Natural killer cell treated with Interleukin-12 subunit alpha and Interleukin-12 subunit beta and Interleukin-15 and Interleukin-18, amount 100 ng/mL, for 72 hours (primary cell): ENCODE results near the gene RUVBL2. TPM values are rescaled to one million over a fixed set of nuclear protein-coding genes. Genes with fewer than 3 reads are reported as not detected.
"Not testable (repeated sequence)": the region's sequence is repeated elsewhere in the genome, so short reads cannot be mapped to it uniquely, and the experiment has no call there.

Source experiments
- ATAC-seq, 2 donors: fragments of 150-1000 bp; cut with Tn5 transposase in 1 of 2; sonication (Bioruptor Pico), chemical (Tn5 transposase) in 1 of 2; 2 replicates each; pipeline ENCODE4 v1.10.0; 2021
- DNase-seq: peaks from one replicate; pipeline ENCODE4 v3.0.0; 2022; ENCODE audit warnings: low spot score
- H3K27ac Mint-ChIP-seq, 2 donors: 1 replicate in 1 of 2; 2 replicates in 1 of 2; pipeline ENCODE4 v1.8.0; 2022; ENCODE audit warnings: mixed read lengths in 2 of 2, mild to moderate bottlenecking in 1 of 2, moderate library complexity in 1 of 2
- H3K27me3 Mint-ChIP-seq, 2 donors: 1 replicate in 1 of 2; 2 replicates in 1 of 2; pipeline ENCODE4 v1.8.0; 2022; ENCODE audit warnings: mixed read lengths in 2 of 2
- H3K36me3 Mint-ChIP-seq: one replicate; pipeline ENCODE4 v1.8.0; 2022; ENCODE audit warnings: mixed read lengths
- H3K4me1 Mint-ChIP-seq, 2 donors: 1 replicate in 1 of 2; 2 replicates in 1 of 2; pipeline ENCODE4 v1.8.0; 2022; ENCODE audit warnings: low read depth in 2 of 2, mixed read lengths in 2 of 2, mild to moderate bottlenecking in 1 of 2
- H3K4me3 Mint-ChIP-seq: one replicate; pipeline ENCODE4 v1.8.0; 2022; ENCODE audit warnings: mixed read lengths
- H3K9me3 Mint-ChIP-seq: 2 replicates; pipeline ENCODE4 v1.8.0; 2022; ENCODE audit warnings: mixed read lengths
- total RNA-seq, 2 donors: library from RNA; stranded (reverse); gene quantifications; one replicate each; pipeline ENCODE4 v1.2.3, GENCODE V29; 2022

RUVBL2 gene
- total RNA-seq, 2 donors from 2014 or later, result 101 to 173 TPM

- no peak overlapping the region for H3K4me3 Mint-ChIP-seq
- ATAC-seq (no peak), DNase-seq (no peak)
- peaks cover 17 to 22% of the 10 kb centered on the region in 2 donors for H3K4me1 Mint-ChIP-seq
- H3K27me3 Mint-ChIP-seq, result peaks cover 0 to 6% of the 10 kb centered on the region in 2 donors
- H3K27ac Mint-ChIP-seq, result no peak overlapping the region
- no peaks in the 10 kb centered on the region for H3K36me3 Mint-ChIP-seq
- no peaks in the 10 kb centered on the region for H3K9me3 Mint-ChIP-seq
These were observed 28.4 kb downstream of the RUVBL2 start for GRCh38 chr19:49022116-49022515.

GRCh38 chr19:49024233-49024632 lies 30.5 kb downstream of the RUVBL2 start, which contains the start of gene CGB3:
CGB3 (minus strand) TSS chr19:49024333; CDS start chr19:49023971, 362 bp downstream.
- H3K9me3 Mint-ChIP-seq, DNase-seq, H3K4me3 Mint-ChIP-seq, H3K36me3 Mint-ChIP-seq, H3K27ac Mint-ChIP-seq, ATAC-seq, H3K27me3 Mint-ChIP-seq: not testable (repeated sequence)
- H3K4me1 Mint-ChIP-seq, result peaks cover 12 to 13% of the 10 kb centered on the region in 2 donors

- not testable (repeated sequence) for DNase-seq, H3K27me3 Mint-ChIP-seq, ATAC-seq, H3K27ac Mint-ChIP-seq, H3K36me3 Mint-ChIP-seq, H3K4me1 Mint-ChIP-seq, H3K4me3 Mint-ChIP-seq, H3K9me3 Mint-ChIP-seq
These were observed 31.4 kb downstream of the RUVBL2 start for GRCh38 chr19:49025088-49025487.

- DNase-seq, H3K4me1 Mint-ChIP-seq, H3K9me3 Mint-ChIP-seq, H3K27ac Mint-ChIP-seq, ATAC-seq, H3K4me3 Mint-ChIP-seq, H3K27me3 Mint-ChIP-seq, H3K36me3 Mint-ChIP-seq: not testable (repeated sequence)
These were observed 31.9 kb downstream of the RUVBL2 start for GRCh38 chr19:49025599-49025998.

GRCh38 chr19:49028686-49029085 lies 35.0 kb downstream of the RUVBL2 start:
- not testable (repeated sequence) for H3K27ac Mint-ChIP-seq, H3K36me3 Mint-ChIP-seq, H3K4me3 Mint-ChIP-seq, H3K4me1 Mint-ChIP-seq, DNase-seq, ATAC-seq, H3K27me3 Mint-ChIP-seq, H3K9me3 Mint-ChIP-seq

GRCh38 chr19:49029749-49030148 lies 36.1 kb downstream of the RUVBL2 start:
- H3K36me3 Mint-ChIP-seq, H3K9me3 Mint-ChIP-seq, DNase-seq, ATAC-seq, H3K27me3 Mint-ChIP-seq, H3K27ac Mint-ChIP-seq, H3K4me1 Mint-ChIP-seq, H3K4me3 Mint-ChIP-seq: not testable (repeated sequence)

- H3K9me3 Mint-ChIP-seq, DNase-seq, H3K27ac Mint-ChIP-seq, ATAC-seq, H3K4me3 Mint-ChIP-seq, H3K27me3 Mint-ChIP-seq, H3K36me3 Mint-ChIP-seq, H3K4me1 Mint-ChIP-seq: not testable (repeated sequence)
These were observed 36.6 kb downstream of the RUVBL2 start for GRCh38 chr19:49030323-49030722.

GRCh38 chr19:49031642-49032301 lies 38.1 kb downstream of the RUVBL2 start, which contains the start of gene CGB2:
CGB2 (plus strand) TSS chr19:49031890; CDS start chr19:49032096, 206 bp downstream.
- H3K4me3 Mint-ChIP-seq, H3K36me3 Mint-ChIP-seq, H3K9me3 Mint-ChIP-seq, H3K4me1 Mint-ChIP-seq, H3K27me3 Mint-ChIP-seq: not testable (repeated sequence)
- DNase-seq (peak; percentile 81), ATAC-seq (peak; percentile 85 to 88)
- peak within 1 kb of the TSS; percentile 35 to 68 for H3K27ac Mint-ChIP-seq

- not testable (repeated sequence) for H3K27ac Mint-ChIP-seq, H3K27me3 Mint-ChIP-seq, H3K4me1 Mint-ChIP-seq, H3K36me3 Mint-ChIP-seq, H3K4me3 Mint-ChIP-seq, H3K9me3 Mint-ChIP-seq, DNase-seq
- ATAC-seq, result peak; percentile 56 to 64
These were observed 43.1 kb downstream of the RUVBL2 start, which contains the start of gene CGB1 for GRCh38 chr19:49036815-49037214. CGB1 (minus strand) TSS chr19:49036895; CDS start chr19:49036711, 184 bp downstream.

GRCh38 chr19:49038111-49038510 lies 44.4 kb downstream of the RUVBL2 start:
- not testable (repeated sequence) for H3K27me3 Mint-ChIP-seq, DNase-seq, H3K27ac Mint-ChIP-seq, H3K36me3 Mint-ChIP-seq, H3K4me1 Mint-ChIP-seq, H3K4me3 Mint-ChIP-seq, H3K9me3 Mint-ChIP-seq, ATAC-seq

GRCh38 chr19:49038557-49039276 lies 45.0 kb downstream of the RUVBL2 start:
- not testable (repeated sequence) for H3K4me3 Mint-ChIP-seq, H3K9me3 Mint-ChIP-seq, ATAC-seq, H3K27me3 Mint-ChIP-seq, H3K27ac Mint-ChIP-seq, DNase-seq, H3K36me3 Mint-ChIP-seq, H3K4me1 Mint-ChIP-seq

- not testable (repeated sequence) for H3K9me3 Mint-ChIP-seq, H3K36me3 Mint-ChIP-seq, ATAC-seq, H3K27ac Mint-ChIP-seq, H3K27me3 Mint-ChIP-seq, DNase-seq, H3K4me3 Mint-ChIP-seq, H3K4me1 Mint-ChIP-seq
These were observed 46.0 kb downstream of the RUVBL2 start for GRCh38 chr19:49039736-49040135.

GRCh38 chr19:49042177-49042576 lies 48.5 kb downstream of the RUVBL2 start:
- no peak overlapping the region for H3K4me3 Mint-ChIP-seq
- no peak for ATAC-seq
- H3K36me3 Mint-ChIP-seq, result no peaks in the 10 kb centered on the region
- no peak overlapping the region for H3K27ac Mint-ChIP-seq
- no peaks in the 10 kb centered on the region for H3K9me3 Mint-ChIP-seq
- H3K4me1 Mint-ChIP-seq, result no peaks in the 10 kb centered on the region
- DNase-seq, result no peak
- H3K27me3 Mint-ChIP-seq, result no peaks in the 10 kb centered on the region

- H3K4me3 Mint-ChIP-seq, DNase-seq, H3K27me3 Mint-ChIP-seq, ATAC-seq, H3K9me3 Mint-ChIP-seq, H3K4me1 Mint-ChIP-seq, H3K27ac Mint-ChIP-seq, H3K36me3 Mint-ChIP-seq: not testable (repeated sequence)
These were observed 49.0 kb downstream of the RUVBL2 start for GRCh38 chr19:49042666-49043065.
